ENCODE results near the gene KCNQ5. TPM values are rescaled to one million over a fixed set of nuclear protein-coding genes. Genes with fewer than 3 reads are reported as not detected.

KCNQ5 gene
- total and polyA plus RNA-seq, 2 of the 8 experiments (the other 6 are each of a cell fraction or from before 2014, with no cell fraction given), result 0.83 to 1.2 TPM

DNA sequence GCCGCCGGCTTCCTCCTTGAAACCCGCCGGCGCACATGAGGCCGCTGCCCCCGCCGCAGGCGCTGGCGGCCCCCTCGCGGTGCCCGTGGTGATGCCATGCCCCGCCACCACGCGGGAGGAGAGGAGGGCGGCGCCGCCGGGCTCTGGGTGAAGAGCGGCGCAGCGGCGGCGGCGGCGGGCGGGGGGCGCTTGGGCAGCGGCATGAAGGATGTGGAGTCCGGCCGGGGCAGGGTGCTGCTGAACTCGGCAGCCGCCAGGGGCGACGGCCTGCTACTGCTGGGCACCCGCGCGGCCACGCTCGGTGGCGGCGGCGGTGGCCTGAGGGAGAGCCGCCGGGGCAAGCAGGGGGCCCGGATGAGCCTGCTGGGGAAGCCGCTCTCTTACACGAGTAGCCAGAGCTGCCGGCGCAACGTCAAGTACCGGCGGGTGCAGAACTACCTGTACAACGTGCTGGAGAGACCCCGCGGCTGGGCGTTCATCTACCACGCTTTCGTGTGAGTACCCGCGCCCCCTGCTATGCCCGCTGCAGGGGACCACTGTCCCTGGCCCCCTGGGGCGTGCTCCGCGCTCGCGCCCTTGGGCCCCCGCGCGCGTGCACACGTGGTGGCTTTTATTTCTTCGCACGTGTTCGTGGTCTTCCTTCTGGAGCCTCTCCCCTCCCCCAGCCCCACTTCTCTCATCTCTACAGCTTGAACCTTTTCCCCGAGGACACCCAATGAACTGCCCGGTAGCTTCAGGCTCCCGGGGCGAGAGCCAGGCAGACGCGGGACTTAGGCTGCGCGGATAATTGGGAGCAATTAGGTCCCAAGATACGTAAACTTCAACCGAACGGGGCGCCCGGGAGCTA, 453 bp downstream of the KCNQ5 start:
- Histone ChIP-seq H3K4me2 (ENCODE audit: insufficient read depth in 1 of 2, low read depth in 2 of 2, low read length in 2 of 2) (peak overlapping the region; percentile 84 to 99), H3K27me3 (replicated peaks in 1 of 4; ENCODE audit: control insufficient read depth in 3 of 4, extremely low read depth in 1 of 4, insufficient read depth in 3 of 4, low read length in 3 of 4) (peaks cover 25 to 54% (median 45%) of the 10 kb centered on the region in 4 experiments), H3K9ac (replicated peaks in 1 of 4; ENCODE audit: extremely low read depth in 1 of 4, low read depth in 3 of 4, low read length in 3 of 4) (no peak overlapping the region), H2BK20ac (ENCODE audit: low read length) (no peak overlapping the region), H3K79me2 (ENCODE audit: control insufficient read depth in 1 of 2, insufficient read depth in 2 of 2, low read length in 2 of 2) (no peaks in the 10 kb centered on the region), H4K5ac (ENCODE audit: insufficient read length, low read depth, low read length) (no peak overlapping the region), H3K4me3 (ENCODE audit: extremely low read depth in 1 of 4, insufficient read depth in 2 of 4, low read depth in 3 of 4, low read length in 4 of 4) (peak overlapping the region; percentile 25 to 78 (median 62)), H3K18ac (ENCODE audit: extremely low read depth, low read length) (0 out of 2 replicates have a peak overlapping the region, but pooled peaks have one; percentile 22), H4K91ac (replicated peaks; ENCODE audit: insufficient read length, low read length) (no peak overlapping the region), H2BK5ac (ENCODE audit: low read depth, low read length) (no peak overlapping the region), H2BK120ac (replicated peaks; ENCODE audit: low read depth, low read length) (no peak overlapping the region), H3K27ac (ENCODE audit: low read depth, low read length) (no peak overlapping the region), H3K4ac (replicated peaks; ENCODE audit: insufficient read length, low read depth, low read length) (no peak overlapping the region), H2AK5ac (ENCODE audit: low read depth, low read length) (no peak overlapping the region), H3K79me1 (ENCODE audit: low read depth, low read length) (no peaks in the 10 kb centered on the region), H2AFZ (ENCODE audit: low read length) (no peak overlapping the region), H4K20me1 (replicated peaks in 1 of 2; ENCODE audit: control insufficient read depth in 1 of 2, insufficient read depth in 2 of 2, low read length in 2 of 2) (no peaks in the 10 kb centered on the region), H3K4me1 (replicated peaks in 1 of 4; ENCODE audit: control insufficient read depth in 3 of 4, insufficient read depth in 4 of 4, low read length in 3 of 4) (peaks cover 0 to 17% (median 6%) of the 10 kb centered on the region in 4 experiments; a peak in 4 of 7 replicates), H3K56ac (replicated peaks; ENCODE audit: insufficient read length, low read depth, low read length) (no peak overlapping the region), H3K14ac (ENCODE audit: insufficient read length) (no peak overlapping the region), H2BK15ac (ENCODE audit: low read length) (no peak overlapping the region), H3K9me3 (ENCODE audit: insufficient read depth in 2 of 2, low read depth in 1 of 2, low read length in 1 of 2) (no peaks in the 10 kb centered on the region), H4K8ac (ENCODE audit: extremely low read depth, insufficient read depth, low read length) (peak overlapping the region; percentile 45; the same call in 1 of the 2 replicates), H3K23me2 (ENCODE audit: low read depth, low read length) (peaks cover 24% of the 10 kb centered on the region; the same call in 1 of the 2 replicates), H2BK12ac (ENCODE audit: low read depth, low read length) (no peak overlapping the region; the same call in 1 of the 2 replicates), H3K36me3 (ENCODE audit: control insufficient read depth in 2 of 4, insufficient read depth in 4 of 4, low read length in 3 of 4) (no peaks in the 10 kb centered on the region), H3K23ac (ENCODE audit: insufficient read length) (no peak overlapping the region)
- CTCF ChIA-PET (ENCODE audit: partially characterized antibody), result interaction anchor here (0.6 to 9.6 kb wide), 8 partner anchors 35 to 687 kb away, joined by 3 to 168 read pairs (median 3); no protein-coding TSS in a partner anchor
- DNase-seq (ENCODE audit: low read depth in 1 of 2, low spot score in 2 of 2) (peak in 1 of 2 experiments; percentile 78), FAIRE-seq (no peak)
- 1% methylated on average over 56 of the region's 89 CpGs; no CpG with 5 or more reads in 1 of the 2 experiments for WGBS, 2 experiments (ENCODE audit: extremely low coverage in 1 of 2, insufficient coverage in 1 of 2, insufficient read length in 1 of 2, insufficient replicate concordance in 2 of 2, low coverage in 1 of 2, low lambda C conversion rate in 2 of 2, missing lambda C conversion rate in 1 of 2)
- POLR2A ChIA-PET (ENCODE audit: partially characterized antibody), result no interaction called here
- no peak for TF ChIP-seq YY1 (IDR thresholded peaks at IDR 0.05; ENCODE audit: low read depth, low read length)
- TF ChIP-seq SUZ12 (IDR thresholded peaks at IDR 0.05; ENCODE audit: low read length), result peak; percentile 72; the same call in 1 of the 2 replicates
- no peak for TF ChIP-seq CBX8 (IDR thresholded peaks at IDR 0.05; ENCODE audit: borderline replicate concordance, low read depth, low read length)
- TF ChIP-seq FOSL1 (IDR thresholded peaks at IDR 0.05; ENCODE audit: insufficient read depth, low read depth, low read length), result no peak
- TF ChIP-seq TEAD4 (IDR thresholded peaks at IDR 0.05; ENCODE audit: low read depth, low read length), result no peak
- TF ChIP-seq CTBP2 (IDR thresholded peaks at IDR 0.05; ENCODE audit: borderline replicate concordance, insufficient read depth, insufficient read length, low read length), result peak; percentile 87
- peak; percentile 8 to 12; a peak in 3 of 4 replicates for TF ChIP-seq RAD21 (IDR thresholded peaks at IDR 0.05 in 1 of 2, conservative IDR thresholded peaks at IDR 0.05 in 1 of 2; ENCODE audit: low read depth in 2 of 2, low read length in 2 of 2)
- TF ChIP-seq KDM1A (IDR thresholded peaks at IDR 0.05; ENCODE audit: borderline replicate concordance, low read length), result no peak
- no peak for TF ChIP-seq EGR1 (IDR thresholded peaks at IDR 0.05; ENCODE audit: borderline replicate concordance, low read depth, low read length)
- TF ChIP-seq SP4 (IDR thresholded peaks at IDR 0.05; ENCODE audit: low read length), result no peak
- no peak for TF ChIP-seq RBBP5 (IDR thresholded peaks at IDR 0.05; ENCODE audit: borderline replicate concordance, low read depth, low read length)

Data from H1 (cell line).